ENCODE data around the gene PRICKLE1.
A peak's percentile ranks its signal among the peaks of the same experiment; 100 is the strongest.

PRICKLE1 gene

GRCh38 chr12:42474391-42474790 is 115.2 kb downstream of the PRICKLE1 start:
- H3K4me3 ChIP-seq (ENCODE audit: low read length), result no peak overlapping the region
- TF ChIP-seq CTCF (conservative IDR thresholded peaks at IDR 0.05; ENCODE audit: low read depth, low read length), result no peak
- no peak for DNase-seq (ENCODE audit: low read depth)

DNA sequence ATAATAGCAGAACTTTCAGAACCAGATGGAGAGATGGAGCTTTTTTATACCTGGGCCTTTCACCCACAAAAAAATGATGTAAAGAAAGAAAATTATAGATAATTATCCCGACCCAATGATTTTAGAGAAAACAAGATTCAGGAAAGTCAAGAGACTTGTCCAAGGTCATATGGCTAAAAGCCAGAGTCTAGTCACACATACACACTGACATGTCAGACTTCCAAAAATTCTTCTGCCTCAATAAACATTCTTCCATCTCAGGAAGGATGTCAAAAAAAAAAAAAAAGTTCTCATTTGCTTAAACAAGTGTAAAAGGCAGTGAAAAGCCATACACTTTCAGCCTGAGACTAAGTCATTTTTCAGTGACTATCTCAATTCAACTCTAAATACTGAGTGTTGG is 116.0 kb downstream of the PRICKLE1 start:
- TF ChIP-seq CTCF (conservative IDR thresholded peaks at IDR 0.05; ENCODE audit: low read depth, low read length), result no peak
- no peak overlapping the region for H3K4me3 ChIP-seq (ENCODE audit: low read length)
- no peak for DNase-seq (ENCODE audit: low read depth)

- no peak for DNase-seq (ENCODE audit: low read depth)
- no peak for TF ChIP-seq CTCF (conservative IDR thresholded peaks at IDR 0.05; ENCODE audit: low read depth, low read length)
- H3K4me3 ChIP-seq (ENCODE audit: low read length), result no peak overlapping the region
Observed at GRCh38 chr12:42473130-42473529, 116.4 kb downstream of the PRICKLE1 start.

DNA sequence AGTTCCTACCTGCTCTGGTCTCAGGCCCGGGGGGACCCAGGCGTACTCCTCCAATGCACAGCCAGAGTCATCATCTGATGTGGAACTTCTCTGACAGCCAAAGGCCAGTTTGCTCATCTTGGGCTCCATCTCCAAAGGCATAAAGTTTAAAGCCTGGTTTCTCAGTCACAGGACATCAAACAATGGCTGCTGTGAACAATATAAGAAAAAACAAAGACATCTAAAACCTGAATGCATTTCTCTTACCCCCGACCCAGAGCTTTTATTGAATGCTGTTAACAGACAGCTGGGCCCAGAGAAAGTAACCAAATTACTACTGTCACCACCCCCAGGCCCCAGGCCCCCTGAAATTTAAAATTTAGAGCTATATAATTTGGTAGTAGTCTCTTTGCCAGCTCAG is 117.2 kb downstream of the PRICKLE1 start:
- no peak for DNase-seq (ENCODE audit: low read depth)
- no peak for TF ChIP-seq CTCF (conservative IDR thresholded peaks at IDR 0.05; ENCODE audit: low read depth, low read length)
- no peak overlapping the region for H3K4me3 ChIP-seq (ENCODE audit: low read length)

- no peak for TF ChIP-seq CTCF (conservative IDR thresholded peaks at IDR 0.05; ENCODE audit: low read depth, low read length)
- no peak overlapping the region for H3K4me3 ChIP-seq (ENCODE audit: low read length)
- DNase-seq (ENCODE audit: low read depth), result no peak
Observed at GRCh38 chr12:42469355-42470175, 120.0 kb downstream of the PRICKLE1 start.

- no peak for TF ChIP-seq CTCF (conservative IDR thresholded peaks at IDR 0.05; ENCODE audit: low read depth, low read length)
- DNase-seq (ENCODE audit: low read depth), result no peak
- H3K4me3 ChIP-seq (ENCODE audit: low read length), result no peak overlapping the region
Observed at GRCh38 chr12:42468921-42469320, 120.6 kb downstream of the PRICKLE1 start.

- no peak for TF ChIP-seq CTCF (conservative IDR thresholded peaks at IDR 0.05; ENCODE audit: low read depth, low read length)
- DNase-seq (ENCODE audit: low read depth), result peak; percentile 78
- H3K4me3 ChIP-seq (ENCODE audit: low read length), result no peak overlapping the region
Observed at GRCh38 chr12:42468341-42468821, 121.2 kb downstream of the PRICKLE1 start.
